HFFc6 (cell line): ENCODE results near the gene MARCHF10. TPM values are rescaled to one million over a fixed set of nuclear protein-coding genes. Genes with fewer than 3 reads are reported as not detected.
A peak's percentile ranks its signal among the peaks of the same experiment; 100 is the strongest.

Source experiments
- DNase-seq: peaks from one replicate; pipeline ENCODE4 v3.0.0-alpha.2; 2018
- H3K27ac Mint-ChIP-seq: 2 replicates; pipeline ENCODE4 v1.8.0; 2020; ENCODE audit warnings: mild to moderate bottlenecking, mixed read lengths
- H3K27me3 Mint-ChIP-seq: 2 replicates; pipeline ENCODE4 v1.8.0; 2021; ENCODE audit warnings: mild to moderate bottlenecking, moderate library complexity, mixed read lengths; ENCODE audit not compliant: insufficient read depth
- H3K36me3 Mint-ChIP-seq: 2 replicates; pipeline ENCODE4 v1.8.0; 2021; ENCODE audit warnings: low read depth, mixed read lengths
- H3K4me1 Mint-ChIP-seq: 2 replicates; pipeline ENCODE4 v1.8.0; 2020; ENCODE audit warnings: low read depth, mixed read lengths
- H3K4me3 Mint-ChIP-seq: 2 replicates; pipeline ENCODE4 v1.8.0; 2020; ENCODE audit warnings: mild to moderate bottlenecking, moderate library complexity, mixed read lengths
- H3K9me3 Mint-ChIP-seq: 2 replicates; pipeline ENCODE4 v1.8.0; 2020; ENCODE audit warnings: mild to moderate bottlenecking, mixed read lengths
- total RNA-seq, 6 experiments: library from RNA; stranded (reverse); fragmentation: NEBNext Ultra II Directional; extraction: Animal tissue kit (Norgen Biotek cat#: 25700); gene quantifications; 2 replicates in 1 of 6; 3 replicates in 5 of 6; pipeline ENCODE4 v1.2.3, GENCODE V29; 2021
- TF ChIP-seq, protein P1 (sequence below): fragments of 200-600 bp; sonication (generic); IDR thresholded peaks from 2 replicates; pipeline ENCODE4 v1.5.0; 2021; ENCODE audit warnings: antibody characterized with exemption, mild to moderate bottlenecking

The MARCHF10 gene
- total RNA-seq, 6 experiments from 2014 or later = 0.46 to 1.5 (median 0.89) TPM

DNA sequence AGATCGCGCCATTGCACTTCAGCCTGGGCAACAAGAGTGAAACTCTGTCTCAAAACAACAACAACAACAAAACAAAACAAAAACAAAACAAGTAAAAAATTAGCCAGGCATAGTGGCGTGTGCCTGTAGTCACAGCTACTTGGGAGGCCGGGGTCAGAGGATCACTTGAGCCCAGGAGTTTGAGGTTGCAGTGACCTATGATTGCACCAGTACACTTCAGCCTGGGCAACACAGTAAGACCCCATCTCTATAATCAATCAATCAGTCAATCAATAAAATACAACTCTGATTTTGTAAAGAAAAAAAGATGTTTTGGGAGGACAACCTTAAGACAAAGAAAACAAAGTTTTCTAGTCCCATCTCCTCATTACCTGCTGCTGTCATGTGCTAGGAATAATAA is 51.9 kb downstream of the MARCHF10 start:
- Mint-ChIP-seq H3K27ac (no peak overlapping the region), H3K9me3 (no peaks in the 10 kb centered on the region), H3K4me1 (peaks cover 57% of the 10 kb centered on the region), H3K36me3 (no peaks in the 10 kb centered on the region), H3K27me3 (peaks cover 2% of the 10 kb centered on the region; the same call in 1 of the 2 replicates), H3K4me3 (no peak overlapping the region)
- TF ChIP-seq, protein P1, sequence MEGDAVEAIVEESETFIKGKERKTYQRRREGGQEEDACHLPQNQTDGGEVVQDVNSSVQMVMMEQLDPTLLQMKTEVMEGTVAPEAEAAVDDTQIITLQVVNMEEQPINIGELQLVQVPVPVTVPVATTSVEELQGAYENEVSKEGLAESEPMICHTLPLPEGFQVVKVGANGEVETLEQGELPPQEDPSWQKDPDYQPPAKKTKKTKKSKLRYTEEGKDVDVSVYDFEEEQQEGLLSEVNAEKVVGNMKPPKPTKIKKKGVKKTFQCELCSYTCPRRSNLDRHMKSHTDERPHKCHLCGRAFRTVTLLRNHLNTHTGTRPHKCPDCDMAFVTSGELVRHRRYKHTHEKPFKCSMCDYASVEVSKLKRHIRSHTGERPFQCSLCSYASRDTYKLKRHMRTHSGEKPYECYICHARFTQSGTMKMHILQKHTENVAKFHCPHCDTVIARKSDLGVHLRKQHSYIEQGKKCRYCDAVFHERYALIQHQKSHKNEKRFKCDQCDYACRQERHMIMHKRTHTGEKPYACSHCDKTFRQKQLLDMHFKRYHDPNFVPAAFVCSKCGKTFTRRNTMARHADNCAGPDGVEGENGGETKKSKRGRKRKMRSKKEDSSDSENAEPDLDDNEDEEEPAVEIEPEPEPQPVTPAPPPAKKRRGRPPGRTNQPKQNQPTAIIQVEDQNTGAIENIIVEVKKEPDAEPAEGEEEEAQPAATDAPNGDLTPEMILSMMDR = no peak
- no peak for DNase-seq

DNA sequence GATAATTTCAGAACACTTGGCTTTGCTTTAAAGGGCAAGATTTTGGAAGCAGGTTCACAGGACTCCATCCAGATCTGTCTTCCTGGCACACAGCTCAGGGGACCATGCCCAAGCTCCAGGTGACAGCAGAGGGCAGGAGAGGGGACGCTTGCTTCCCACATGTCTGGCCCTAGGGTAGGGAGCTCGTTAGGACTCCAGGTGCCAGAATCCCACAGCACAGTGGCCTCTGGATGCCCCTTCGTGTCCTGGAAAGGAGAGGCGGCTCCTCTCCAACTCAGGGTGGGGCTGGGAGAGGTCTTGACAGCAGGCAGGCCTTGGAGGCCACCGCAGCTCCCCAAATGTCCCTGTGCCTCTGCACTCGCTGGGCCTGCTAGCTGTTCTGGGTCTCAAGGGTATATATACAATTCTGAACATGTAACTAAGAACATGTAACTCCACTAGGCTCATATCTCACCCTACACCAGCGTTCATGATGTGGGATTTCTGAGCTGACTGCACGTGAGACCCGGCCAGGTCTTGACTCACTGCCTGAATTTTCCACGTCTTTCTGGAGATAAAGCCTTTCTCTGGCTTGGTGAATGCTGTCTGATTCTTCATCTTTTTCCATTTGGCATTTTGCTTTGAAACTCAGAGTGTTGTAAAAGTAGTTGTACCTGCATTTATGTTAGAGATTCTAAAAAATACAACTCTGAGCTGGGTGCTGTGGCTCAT is 52.8 kb downstream of the MARCHF10 start:
- H3K4me3 Mint-ChIP-seq = no peak overlapping the region
- H3K27me3 Mint-ChIP-seq = peaks cover 2% of the 10 kb centered on the region
- H3K36me3 Mint-ChIP-seq = no peaks in the 10 kb centered on the region
- DNase-seq = no peak
- no peaks in the 10 kb centered on the region for H3K9me3 Mint-ChIP-seq
- peaks cover 57% of the 10 kb centered on the region for H3K4me1 Mint-ChIP-seq
- TF ChIP-seq, protein P1 = no peak
- H3K27ac Mint-ChIP-seq = no peak overlapping the region

DNA sequence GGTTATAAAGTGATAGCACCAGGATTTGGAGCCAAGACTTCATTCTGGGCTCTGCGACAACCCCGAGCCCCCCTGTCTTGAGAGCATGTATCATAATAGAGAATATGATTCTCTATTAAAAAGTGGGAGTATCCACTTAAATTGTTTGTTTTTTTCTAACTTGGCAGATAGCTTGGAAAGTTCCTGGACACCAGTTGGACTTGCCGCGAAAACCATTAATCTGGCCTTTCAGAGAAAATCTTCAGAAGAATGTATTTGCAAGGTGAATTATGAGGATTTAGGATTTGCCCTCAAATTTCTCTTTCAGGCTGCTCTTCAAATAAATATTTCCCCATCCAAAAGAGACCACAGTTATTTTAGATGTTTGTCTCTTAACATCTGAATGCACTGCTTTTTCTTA is 53.5 kb downstream of the MARCHF10 start:
- TF ChIP-seq, protein P1 = no peak
- H3K9me3 Mint-ChIP-seq = no peaks in the 10 kb centered on the region
- H3K4me1 Mint-ChIP-seq = peaks cover 51% of the 10 kb centered on the region
- DNase-seq = no peak
- H3K27me3 Mint-ChIP-seq = peaks cover 2% of the 10 kb centered on the region
- H3K4me3 Mint-ChIP-seq = no peak overlapping the region
- H3K27ac Mint-ChIP-seq = no peak overlapping the region
- no peaks in the 10 kb centered on the region for H3K36me3 Mint-ChIP-seq

DNA sequence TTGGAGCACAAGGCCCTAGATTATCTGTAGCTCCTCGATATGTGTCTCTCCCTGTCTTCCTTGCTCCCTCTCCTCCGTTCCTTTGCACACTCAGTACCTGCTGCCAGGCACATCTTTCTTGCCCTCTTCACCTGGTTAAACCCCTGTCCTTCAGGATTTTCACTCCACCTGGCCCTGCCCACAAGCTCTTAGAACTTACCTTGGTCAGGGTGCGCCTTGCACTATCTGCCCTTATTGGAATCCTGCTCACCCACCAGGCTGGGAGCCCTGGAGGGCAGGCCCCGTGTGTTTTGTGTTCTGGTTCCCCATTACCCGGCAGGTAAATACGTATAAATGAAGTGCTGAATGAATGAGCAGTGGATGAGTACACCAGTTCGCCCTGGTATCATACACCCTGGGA is 54.6 kb downstream of the MARCHF10 start:
- TF ChIP-seq, protein P1 = no peak
- H3K27me3 Mint-ChIP-seq = peaks cover 2% of the 10 kb centered on the region
- H3K9me3 Mint-ChIP-seq = no peaks in the 10 kb centered on the region
- no peaks in the 10 kb centered on the region for H3K36me3 Mint-ChIP-seq
- H3K27ac Mint-ChIP-seq = no peak overlapping the region
- DNase-seq = no peak
- H3K4me3 Mint-ChIP-seq = no peak overlapping the region
- H3K4me1 Mint-ChIP-seq = peaks cover 42% of the 10 kb centered on the region

DNA sequence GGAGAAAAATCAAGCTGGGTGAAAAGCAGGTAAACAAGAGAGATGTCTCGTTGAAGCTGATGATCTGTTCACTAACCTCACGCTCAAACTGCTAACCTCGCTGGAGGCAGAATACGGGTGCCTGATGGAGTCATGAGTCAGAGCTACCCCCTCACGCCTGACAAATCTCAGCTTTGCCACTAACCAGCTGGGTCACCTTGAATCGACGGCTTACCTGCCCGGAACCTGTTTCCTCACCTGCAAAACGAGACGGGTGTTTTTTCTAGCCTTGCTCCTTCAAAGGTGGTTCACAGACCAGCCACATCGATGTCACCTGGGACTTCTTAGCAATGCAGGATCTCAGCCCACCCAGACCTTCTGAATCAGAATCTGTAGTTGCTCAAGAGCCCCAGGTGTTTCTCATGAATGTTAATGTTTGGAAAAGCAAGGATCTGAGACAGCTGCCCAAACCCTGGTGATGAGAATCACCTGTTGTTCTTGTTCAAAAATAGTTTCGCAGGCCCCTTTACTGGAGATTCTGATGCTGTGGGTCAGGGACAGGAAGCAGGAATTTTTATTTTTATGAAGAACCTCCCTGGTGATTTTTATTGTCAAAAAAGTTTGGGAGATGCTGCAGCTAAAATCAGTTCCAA is 56.9 kb downstream of the MARCHF10 start:
- Mint-ChIP-seq H3K4me1 (peaks cover 23% of the 10 kb centered on the region), H3K27ac (no peak overlapping the region), H3K4me3 (peak overlapping the region; percentile 28; the same call in 1 of the 2 replicates), H3K27me3 (peaks cover 2% of the 10 kb centered on the region), H3K36me3 (no peaks in the 10 kb centered on the region), H3K9me3 (no peaks in the 10 kb centered on the region)
- no peak for DNase-seq
- TF ChIP-seq, protein P1 = no peak
